ENCODE data around the gene DNMT3B. TPM values are rescaled to one million over a fixed set of nuclear protein-coding genes. Genes with fewer than 3 reads are reported as not detected.

Gene DNMT3B
- total RNA-seq, 1 donor from 2014 or later: 3.4 TPM

- H3K36me3 Mint-ChIP-seq (ENCODE audit: low read depth): no peaks in the 10 kb centered on the region
- no peaks in the 10 kb centered on the region for H3K9me3 Mint-ChIP-seq
- no peaks in the 10 kb centered on the region for H3K27me3 Mint-ChIP-seq (ENCODE audit: low read depth)
- H3K27ac Mint-ChIP-seq: no peak overlapping the region
- H3K4me3 Mint-ChIP-seq (ENCODE audit: low read depth): no peak overlapping the region
- no peak for DNase-seq (ENCODE audit: low spot score)
- no peaks in the 10 kb centered on the region for H3K4me1 Mint-ChIP-seq (ENCODE audit: low read depth)
- intact Hi-C loops (cut with micrococcal nuclease): no loop called here
Measured at GRCh38 chr20:32804817-32805216, 42.6 kb downstream of the DNMT3B start.

- Mint-ChIP-seq H3K27ac (no peak overlapping the region), H3K36me3 (ENCODE audit: low read depth) (no peaks in the 10 kb centered on the region), H3K4me1 (ENCODE audit: low read depth) (no peaks in the 10 kb centered on the region), H3K4me3 (ENCODE audit: low read depth) (no peak overlapping the region), H3K27me3 (ENCODE audit: low read depth) (no peaks in the 10 kb centered on the region), H3K9me3 (no peaks in the 10 kb centered on the region)
- DNase-seq (ENCODE audit: low spot score): no peak
- intact Hi-C loops (cut with micrococcal nuclease): no loop called here
Measured at GRCh38 chr20:32805721-32806120, 43.5 kb downstream of the DNMT3B start.

GRCh38 chr20:32806356-32806755 is 44.2 kb downstream of the DNMT3B start:
- DNase-seq (ENCODE audit: low spot score): no peak
- intact Hi-C loops (cut with micrococcal nuclease): no loop called here
- Mint-ChIP-seq H3K4me1 (ENCODE audit: low read depth) (no peaks in the 10 kb centered on the region), H3K9me3 (no peaks in the 10 kb centered on the region), H3K36me3 (ENCODE audit: low read depth) (no peaks in the 10 kb centered on the region), H3K27me3 (ENCODE audit: low read depth) (no peaks in the 10 kb centered on the region), H3K27ac (no peak overlapping the region), H3K4me3 (ENCODE audit: low read depth) (no peak overlapping the region)

- Mint-ChIP-seq H3K4me3 (ENCODE audit: low read depth) (no peak overlapping the region), H3K36me3 (ENCODE audit: low read depth) (no peaks in the 10 kb centered on the region), H3K9me3 (no peaks in the 10 kb centered on the region), H3K4me1 (ENCODE audit: low read depth) (no peaks in the 10 kb centered on the region), H3K27me3 (ENCODE audit: low read depth) (peaks cover 2% of the 10 kb centered on the region), H3K27ac (no peak overlapping the region)
- intact Hi-C loops (cut with micrococcal nuclease): no loop called here
- no peak for DNase-seq (ENCODE audit: low spot score)
Measured at GRCh38 chr20:32807706-32808105, 45.5 kb downstream of the DNMT3B start.

- no peaks in the 10 kb centered on the region for H3K36me3 Mint-ChIP-seq (ENCODE audit: low read depth)
- peaks cover 2% of the 10 kb centered on the region for H3K27me3 Mint-ChIP-seq (ENCODE audit: low read depth)
- intact Hi-C loops (cut with micrococcal nuclease): no loop called here
- H3K27ac Mint-ChIP-seq: no peak overlapping the region
- no peaks in the 10 kb centered on the region for H3K4me1 Mint-ChIP-seq (ENCODE audit: low read depth)
- DNase-seq (ENCODE audit: low spot score): no peak
- H3K9me3 Mint-ChIP-seq: no peaks in the 10 kb centered on the region
- H3K4me3 Mint-ChIP-seq (ENCODE audit: low read depth): no peak overlapping the region
Measured at GRCh38 chr20:32808438-32808837, 46.3 kb downstream of the DNMT3B start.

GRCh38 chr20:32809907-32810306 is 47.7 kb downstream of the DNMT3B start:
- Mint-ChIP-seq H3K27ac (no peak overlapping the region), H3K36me3 (ENCODE audit: low read depth) (no peaks in the 10 kb centered on the region), H3K4me1 (ENCODE audit: low read depth) (no peaks in the 10 kb centered on the region), H3K4me3 (ENCODE audit: low read depth) (no peak overlapping the region), H3K27me3 (ENCODE audit: low read depth) (peaks cover 2% of the 10 kb centered on the region), H3K9me3 (no peaks in the 10 kb centered on the region)
- no peak for DNase-seq (ENCODE audit: low spot score)
- intact Hi-C loops (cut with micrococcal nuclease): no loop called here

- Mint-ChIP-seq H3K9me3 (no peaks in the 10 kb centered on the region), H3K27ac (no peak overlapping the region), H3K4me1 (ENCODE audit: low read depth) (no peaks in the 10 kb centered on the region), H3K27me3 (ENCODE audit: low read depth) (peaks cover 2% of the 10 kb centered on the region), H3K36me3 (ENCODE audit: low read depth) (no peaks in the 10 kb centered on the region), H3K4me3 (ENCODE audit: low read depth) (no peak overlapping the region)
- intact Hi-C loops (cut with micrococcal nuclease): no loop called here
- DNase-seq (ENCODE audit: low spot score): no peak
Measured at GRCh38 chr20:32810941-32811340, 48.8 kb downstream of the DNMT3B start.

- Mint-ChIP-seq H3K27ac (no peak overlapping the region), H3K4me3 (ENCODE audit: low read depth) (no peak overlapping the region), H3K9me3 (no peaks in the 10 kb centered on the region), H3K27me3 (ENCODE audit: low read depth) (peaks cover 2% of the 10 kb centered on the region), H3K36me3 (ENCODE audit: low read depth) (no peaks in the 10 kb centered on the region), H3K4me1 (ENCODE audit: low read depth) (no peaks in the 10 kb centered on the region)
- intact Hi-C loops (cut with micrococcal nuclease): no loop called here
- DNase-seq (ENCODE audit: low spot score): no peak
Measured at GRCh38 chr20:32811886-32812285, 49.7 kb downstream of the DNMT3B start.

GRCh38 chr20:32819992-32820697 is 58.0 kb downstream of the DNMT3B start:
- Mint-ChIP-seq H3K36me3 (ENCODE audit: low read depth) (peaks cover 15% of the 10 kb centered on the region), H3K4me1 (ENCODE audit: low read depth) (peaks cover 32% of the 10 kb centered on the region), H3K27ac (peak overlapping the region; percentile 95), H3K27me3 (ENCODE audit: low read depth) (no peaks in the 10 kb centered on the region), H3K9me3 (no peaks in the 10 kb centered on the region), H3K4me3 (ENCODE audit: low read depth) (peak overlapping the region; percentile 95)
- intact Hi-C loops (cut with micrococcal nuclease): loop anchor here (2.0 kb wide), 1 partner anchor 75 kb away; no protein-coding TSS in a partner anchor
- no peak for DNase-seq (ENCODE audit: low spot score)

GRCh38 chr20:32820698-32821377 is 58.7 kb downstream of the DNMT3B start:
- peak overlapping the region; percentile 95 for H3K27ac Mint-ChIP-seq
- H3K9me3 Mint-ChIP-seq: no peaks in the 10 kb centered on the region

GRCh38 chr20:32822225-32822624 is 60.0 kb downstream of the DNMT3B start:
- DNase-seq (ENCODE audit: low spot score): no peak
- no peaks in the 10 kb centered on the region for H3K9me3 Mint-ChIP-seq
- H3K27ac Mint-ChIP-seq: no peak overlapping the region
- H3K36me3 Mint-ChIP-seq (ENCODE audit: low read depth): peaks cover 25% of the 10 kb centered on the region
- no peaks in the 10 kb centered on the region for H3K27me3 Mint-ChIP-seq (ENCODE audit: low read depth)
- H3K4me3 Mint-ChIP-seq (ENCODE audit: low read depth): peak overlapping the region; percentile 95
- H3K4me1 Mint-ChIP-seq (ENCODE audit: low read depth): peaks cover 32% of the 10 kb centered on the region
- intact Hi-C loops (cut with micrococcal nuclease): no loop called here

More at GRCh38 chr20:32820698-32821377, 58.7 kb downstream of the DNMT3B start:
- H3K36me3 Mint-ChIP-seq (ENCODE audit: low read depth): peaks cover 19% of the 10 kb centered on the region
- no peak for DNase-seq (ENCODE audit: low spot score)
- peaks cover 32% of the 10 kb centered on the region for H3K4me1 Mint-ChIP-seq (ENCODE audit: low read depth)
- intact Hi-C loops (cut with micrococcal nuclease): loop anchor here (2.0 kb wide), 1 partner anchor 76 kb away; no protein-coding TSS in a partner anchor
- peak overlapping the region; percentile 95 for H3K4me3 Mint-ChIP-seq (ENCODE audit: low read depth)
- no peaks in the 10 kb centered on the region for H3K27me3 Mint-ChIP-seq (ENCODE audit: low read depth)

GRCh38 chr20:32823078-32823477 is 60.9 kb downstream of the DNMT3B start:
- no peaks in the 10 kb centered on the region for H3K9me3 Mint-ChIP-seq
- intact Hi-C loops (cut with micrococcal nuclease): no loop called here
- no peak for DNase-seq (ENCODE audit: low spot score)

More at GRCh38 chr20:32823078-32823477, 60.9 kb downstream of the DNMT3B start:
- Mint-ChIP-seq H3K36me3 (ENCODE audit: low read depth) (peaks cover 33% of the 10 kb centered on the region), H3K27me3 (ENCODE audit: low read depth) (no peaks in the 10 kb centered on the region), H3K4me1 (ENCODE audit: low read depth) (peaks cover 35% of the 10 kb centered on the region), H3K4me3 (ENCODE audit: low read depth) (no peak overlapping the region), H3K27ac (peak overlapping the region; percentile 60)
